A549 (cell line): ENCODE data around the gene GALNT3. TPM values are rescaled to one million over a fixed set of nuclear protein-coding genes. Genes with fewer than 3 reads are reported as not detected.

Experiments used
- ATAC-seq, 2 experiments: fragments of 200-7000 bp in 1 of 2; fragments of >200 bp in 1 of 2; cut with Nextera tagmentation in 1 of 2; cut with Tn5 transposase in 1 of 2; 3 replicates each; pipeline versions ENCODE4 v1.8.0 to v1.9.1; 2018 to 2020; ENCODE audit warnings: mild to moderate bottlenecking in 1 of 2, moderate library complexity in 1 of 2
- CTCF ChIA-PET: fragments of 300-600 bp; sonication (Branson Sonifier 250); formaldehyde crosslinking; extraction: SDS; loops from one replicate; lab custom pipeline; 2021; ENCODE audit warnings: antibody characterized with exemption, inconsistent platforms; lab: Yijun Ruan, JAX
- POLR2A ChIA-PET: fragments of 350-600 bp; formaldehyde crosslinking; extraction: SDS; loops from one replicate; lab custom pipeline; 2021; ENCODE audit warnings: antibody characterized with exemption, inconsistent platforms; lab: Yijun Ruan, JAX
- DNase-seq, 2 experiments: peaks; one replicate each; pipeline versions ENCODE4 v3.0.0 to v3.0.0-alpha.2; 2011 to 2016; ENCODE audit warnings: low read depth in 1 of 2, low spot score in 1 of 2
- FAIRE-seq: peaks from 2 replicates; lab custom pipeline; 2011; peaks lifted over from hg19 to GRCh38; lab: Jason Lieb, UNC
- H3K27ac ChIP-seq, 2 experiments: fragments of >200 bp; sonication (Bioruptor Twin); formaldehyde crosslinking; 3 replicates each; pipeline ENCODE4 v1.5.1; 2016 to 2017
- H3K4me1 ChIP-seq: fragments of >200 bp; sonication (Bioruptor Twin); formaldehyde crosslinking; 3 replicates; pipeline ENCODE4 v1.6.1; 2016
- H3K4me2 ChIP-seq: fragments of >200 bp; sonication (Bioruptor Twin); formaldehyde crosslinking; 3 replicates; pipeline ENCODE4 v1.6.1; 2016
- H3K4me3 ChIP-seq: fragments of >200 bp; sonication (Bioruptor Twin); formaldehyde crosslinking; 3 replicates; pipeline ENCODE4 v1.5.1; 2016
- H3K9me3 ChIP-seq: fragments of >200 bp; sonication (Bioruptor Twin); formaldehyde crosslinking; 3 replicates; pipeline ENCODE4 v1.6.1; 2016
- ATOH8 ChIP-seq: fragments of 250-450 bp; sonication (Bioruptor Pico); IDR thresholded peaks from 2 replicates; pipeline ENCODE4 v1.5.0; 2020; ENCODE audit warnings: low read depth, mild to moderate bottlenecking, moderate library complexity
- BCL3 ChIP-seq: fragments of >200 bp; sonication (Bioruptor Twin); formaldehyde crosslinking; IDR thresholded peaks from 3 replicates; pipeline ENCODE4 v1.6.1; 2016
- CBX2 ChIP-seq: fragments of 200-600 bp; sonication (generic); IDR thresholded peaks from 2 replicates; pipeline ENCODE4 v1.6.1; 2016; ENCODE audit warnings: low read depth, mild to moderate bottlenecking, borderline replicate concordance
- CBX8 ChIP-seq: fragments of 200-600 bp; sonication (generic); IDR thresholded peaks from 2 replicates; pipeline ENCODE4 v1.6.1; 2016
- CEBPB ChIP-seq, 2 experiments: fragments of >200 bp in 1 of 2; sonication (Bioruptor Twin) in 1 of 2; formaldehyde crosslinking in 1 of 2; IDR thresholded peaks; 2 replicates each; pipeline ENCODE4 v1.6.1; 2012 to 2016
- CHD2 ChIP-seq: fragments of 150-350 bp; IDR thresholded peaks from 2 replicates; pipeline ENCODE4 v1.6.1; 2014; ENCODE audit warnings: low read length; ENCODE audit not compliant: partially characterized antibody
- EHF ChIP-seq: fragments of 250-450 bp; sonication (Bioruptor Pico); IDR thresholded peaks from 2 replicates; pipeline ENCODE4 v1.5.0; 2020; ENCODE audit warnings: mild to moderate bottlenecking
- ESRRA ChIP-seq: fragments of 150-350 bp; IDR thresholded peaks from 2 replicates; pipeline ENCODE4 v1.6.1; 2014; ENCODE audit warnings: mild to moderate bottlenecking, low read length, borderline replicate concordance
- FOSB ChIP-seq: fragments of 250-450 bp; sonication (Bioruptor Pico); IDR thresholded peaks from 2 replicates; pipeline ENCODE4 v1.5.0; 2020; ENCODE audit warnings: mild to moderate bottlenecking, moderate library complexity
- FOXS1 ChIP-seq: fragments of 250-450 bp; sonication (Bioruptor Pico); IDR thresholded peaks from 2 replicates; pipeline ENCODE4 v1.5.0; 2020; ENCODE audit warnings: mild to moderate bottlenecking, moderate library complexity
- GATA3 ChIP-seq: IDR thresholded peaks from 2 replicates; pipeline ENCODE4 v1.6.1; 2012; ENCODE audit warnings: borderline replicate concordance
- HEYL ChIP-seq: fragments of 250-450 bp; sonication (Bioruptor Pico); IDR thresholded peaks from 2 replicates; pipeline ENCODE4 v1.8.0; 2021; ENCODE audit warnings: mild to moderate bottlenecking, moderate library complexity
- HMGXB4 ChIP-seq: fragments of 250-450 bp; sonication (Bioruptor Pico); IDR thresholded peaks from 2 replicates; pipeline ENCODE4 v1.5.0; 2021; ENCODE audit warnings: mild to moderate bottlenecking, moderate library complexity, borderline replicate concordance
- HOXB13 ChIP-seq: fragments of 250-450 bp; sonication (Bioruptor Pico); IDR thresholded peaks from 2 replicates; pipeline ENCODE4 v1.5.0; 2020; ENCODE audit warnings: low read depth, mild to moderate bottlenecking, moderate library complexity
- KDM1A ChIP-seq: fragments of 200-600 bp; sonication (generic); IDR thresholded peaks from 2 replicates; pipeline ENCODE4 v1.6.1; 2016; ENCODE audit warnings: low read depth, mild to moderate bottlenecking
- MAX ChIP-seq: IDR thresholded peaks from 2 replicates; pipeline ENCODE4 v1.6.1; 2012
- MYC ChIP-seq: IDR thresholded peaks from 2 replicates; pipeline ENCODE4 v1.6.1; 2012; ENCODE audit warnings: mild to moderate bottlenecking, inconsistent platforms, low read length, improper control_type of control experiment, borderline replicate concordance
- NR3C1 ChIP-seq: fragments of >200 bp; sonication (Bioruptor Twin); formaldehyde crosslinking; IDR thresholded peaks from 3 replicates; pipeline ENCODE4 v1.6.1; 2017
- POLR2A ChIP-seq: IDR thresholded peaks from 2 replicates; pipeline ENCODE4 v1.6.1; 2012; ENCODE audit warnings: mild to moderate bottlenecking, low read length
- RCOR1 ChIP-seq: fragments of 150-350 bp; IDR thresholded peaks from 2 replicates; pipeline ENCODE4 v1.6.1; 2014; ENCODE audit warnings: antibody characterized with exemption, low read length, low read depth
- REST ChIP-seq: fragments of 200-600 bp; sonication (generic); IDR thresholded peaks from 2 replicates; pipeline ENCODE4 v1.6.1; 2016; ENCODE audit warnings: antibody characterized with exemption, mild to moderate bottlenecking, moderate library complexity
- RFX5 ChIP-seq: fragments of 450-650 bp; IDR thresholded peaks from 2 replicates; pipeline ENCODE4 v1.7.1; 2014; ENCODE audit warnings: antibody characterized with exemption, mild to moderate bottlenecking, moderate library complexity
- SMC3 ChIP-seq: fragments of >200 bp; sonication (Bioruptor Twin); formaldehyde crosslinking; IDR thresholded peaks from 3 replicates; pipeline ENCODE4 v1.6.1; 2018; ENCODE audit warnings: inconsistent platforms
- TP53 ChIP-seq: fragments of 250-450 bp; sonication (Bioruptor Pico); IDR thresholded peaks from 2 replicates; pipeline ENCODE4 v1.5.0; 2021; ENCODE audit warnings: mild to moderate bottlenecking, moderate library complexity
- ZFP36 ChIP-seq: fragments of 450-650 bp; IDR thresholded peaks from 2 replicates; pipeline ENCODE4 v1.6.1; 2014; ENCODE audit warnings: borderline replicate concordance; ENCODE audit not compliant: partially characterized antibody
- ZNF302 ChIP-seq: fragments of 250-450 bp; sonication (Bioruptor Pico); IDR thresholded peaks from 2 replicates; pipeline ENCODE4 v1.9.0; 2021; ENCODE audit warnings: inconsistent platforms, mild to moderate bottlenecking, moderate library complexity
- ZSCAN20 ChIP-seq: fragments of 250-450 bp; sonication (Bioruptor Pico); IDR thresholded peaks from 2 replicates; pipeline ENCODE4 v1.8.0; 2022; ENCODE audit warnings: mild to moderate bottlenecking, moderate library complexity
- WGBS: methylation state at CpG from one replicate; pipeline ENCODE4 v1.1.6; 2017; ENCODE audit errors: missing lambda C conversion rate; 5-methylcytosine and 5-hydroxymethylcytosine counted together
- polyA plus RNA-seq, 4 experiments: library from polyadenylated mRNA; depleted of rRNA in 3 of 4; stranded (reverse); fragments of >200 nt; fragmentation: RNase III in 1 of 4; extraction: RNeasy Plus Mini Kit Qiagen cat#74134 plus additional on column Dnase treatment in 1 of 4; gene quantifications; 2 replicates in 3 of 4; 3 replicates in 1 of 4; pipeline ENCODE4 v1.2.3, GENCODE V29; 2011 to 2017

GALNT3 gene
- polyA plus RNA-seq, 2 of the 4 experiments (the other 2 are of a cell fraction) = 0.05 to 0.10 TPM

- Histone ChIP-seq H3K9me3 (no peaks in the 10 kb centered on the region), H3K4me1 (no peaks in the 10 kb centered on the region), H3K4me2 (no peak overlapping the region), H3K4me3 (no peak overlapping the region), H3K27ac (no peak overlapping the region)
- FAIRE-seq (no peak), DNase-seq (peak in 1 of 2 experiments; percentile 7), ATAC-seq (peak in 1 of 2 experiments; percentile 47; a peak in 1 of 6 replicates)
- no peak for TF ChIP-seq ESRRA
- TF ChIP-seq ZFP36 = no peak
- no peak for TF ChIP-seq GATA3
- no peak for TF ChIP-seq MYC
- no peak for TF ChIP-seq CBX8
- TF ChIP-seq POLR2A = no peak
- TF ChIP-seq HEYL (CRISPR knock-in tag) = no peak
- ChIA-PET POLR2A (no interaction called here), CTCF (no interaction called here)
- 10% methylated on average over 3 of the region's 3 CpGs for WGBS
Observed at GRCh38 chr2:165837122-165837521, 43.1 kb upstream of the GALNT3 start.

- FAIRE-seq (no peak), DNase-seq (no peak), ATAC-seq (no peak)
- ChIA-PET CTCF (no interaction called here), POLR2A (no interaction called here)
- no peaks in the 10 kb centered on the region for H3K9me3 ChIP-seq
- no peak overlapping the region for H3K4me2 ChIP-seq
- H3K4me3 ChIP-seq = no peak overlapping the region
- 43% methylated on average over 2 of the region's 2 CpGs for WGBS
- TF ChIP-seq CBX2 = no peak
- no peak for TF ChIP-seq ATOH8 (CRISPR knock-in tag)
- no peak for TF ChIP-seq SMC3
- TF ChIP-seq HOXB13 (CRISPR knock-in tag) = no peak
- TF ChIP-seq ZNF302 = no peak
- TF ChIP-seq CHD2 = no peak
- TF ChIP-seq BCL3 = no peak
- no peak for TF ChIP-seq ZSCAN20 (CRISPR knock-in tag)
- no peak for TF ChIP-seq NR3C1
- TF ChIP-seq EHF (CRISPR knock-in tag) = no peak
- TF ChIP-seq MAX = no peak
- TF ChIP-seq RFX5 = no peak
- H3K4me1 ChIP-seq = no peaks in the 10 kb centered on the region
- H3K27ac ChIP-seq = no peak overlapping the region
Observed at GRCh38 chr2:165835363-165835762, 41.3 kb upstream of the GALNT3 start.

GRCh38 chr2:165833156-165833555 is 39.1 kb upstream of the GALNT3 start:
- no peak overlapping the region for H3K27ac ChIP-seq
- ChIA-PET CTCF (no interaction called here), POLR2A (no interaction called here)

More at GRCh38 chr2:165833156-165833555, 39.1 kb upstream of the GALNT3 start:
- DNase-seq (no peak), FAIRE-seq (no peak), ATAC-seq (no peak; a peak in 1 of 6 replicates)
- H3K4me3 ChIP-seq = no peak overlapping the region
- no peaks in the 10 kb centered on the region for H3K4me1 ChIP-seq
- no peaks in the 10 kb centered on the region for H3K9me3 ChIP-seq
- 32% methylated on average over 4 of the region's 4 CpGs for WGBS
- TF ChIP-seq FOSB (no peak), CEBPB (IDR thresholded peaks at IDR 0.05) (no peak), FOXS1 (CRISPR knock-in tag) (no peak), HMGXB4 (CRISPR knock-in tag) (no peak), TP53 (CRISPR knock-in tag) (no peak), NR3C1 (no peak), KDM1A (no peak), RCOR1 (no peak), REST (no peak)
- H3K4me2 ChIP-seq = no peak overlapping the region
